HG03565 (cell line): ENCODE measurements around the gene C19orf81.
"Not testable (repeated sequence)": the region's sequence is repeated elsewhere in the genome, so short reads cannot be mapped to it uniquely, and the experiment has no call there.

Experiments
- ATAC-seq: cut with Tn5 transposase; IDR thresholded peaks from one replicate; pipeline ENCODE4 v1.9.1; 2021; ENCODE audit warnings: mild to moderate bottlenecking, moderate library complexity; ENCODE audit not compliant: unreplicated experiment

C19orf81 gene

DNA sequence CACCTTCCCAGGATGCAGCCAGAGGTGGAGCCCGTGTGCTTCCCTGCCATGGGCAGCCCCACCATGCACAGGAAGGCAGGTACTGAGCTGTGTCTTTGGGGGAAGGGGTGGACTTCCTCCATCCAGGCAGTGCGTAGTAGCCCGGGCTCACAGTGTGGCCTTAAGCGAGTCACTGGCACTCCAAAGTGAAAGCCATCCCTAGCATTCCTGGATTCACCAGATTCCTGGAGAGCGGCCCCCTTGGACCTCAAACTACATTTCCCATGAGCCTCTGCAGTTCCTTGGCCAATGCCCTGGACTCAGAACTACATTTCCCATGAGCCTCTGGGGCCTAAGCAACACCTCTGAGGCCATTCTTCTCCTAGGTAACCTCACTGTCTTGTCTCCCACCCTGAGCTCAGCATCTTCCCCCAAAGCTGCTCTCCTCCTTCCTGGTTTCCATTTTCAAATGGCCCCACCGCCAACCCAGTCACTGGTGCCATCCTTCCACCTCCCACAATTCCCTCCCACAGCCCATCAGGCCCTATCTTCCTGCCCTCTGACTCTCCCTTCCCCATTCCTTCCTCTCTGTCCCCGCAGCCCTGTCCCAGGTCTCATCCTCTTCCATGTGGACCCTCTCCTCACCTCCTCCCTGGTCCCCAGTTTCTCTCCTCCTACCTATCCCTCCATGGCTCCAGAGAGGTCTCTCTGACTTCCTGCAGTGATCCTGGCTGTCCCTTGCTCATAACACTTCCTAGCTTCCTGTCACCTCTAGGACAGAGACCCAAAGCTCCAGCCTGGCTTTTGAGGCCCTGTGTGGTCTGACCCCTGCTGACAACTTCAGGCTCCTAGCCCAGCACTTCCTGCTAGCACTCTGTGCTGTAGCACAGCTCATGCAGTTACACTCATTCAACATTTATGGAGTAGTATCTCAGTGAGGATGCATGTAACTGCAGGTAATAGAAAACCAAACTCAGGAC, at the start of gene C19orf81:
Gene C19orf81 (plus strand): TSS at position 13 of the 959 bp plus-strand sequence. CDS start 0 bp downstream, at position 13.
- ATAC-seq, result no peak

DNA sequence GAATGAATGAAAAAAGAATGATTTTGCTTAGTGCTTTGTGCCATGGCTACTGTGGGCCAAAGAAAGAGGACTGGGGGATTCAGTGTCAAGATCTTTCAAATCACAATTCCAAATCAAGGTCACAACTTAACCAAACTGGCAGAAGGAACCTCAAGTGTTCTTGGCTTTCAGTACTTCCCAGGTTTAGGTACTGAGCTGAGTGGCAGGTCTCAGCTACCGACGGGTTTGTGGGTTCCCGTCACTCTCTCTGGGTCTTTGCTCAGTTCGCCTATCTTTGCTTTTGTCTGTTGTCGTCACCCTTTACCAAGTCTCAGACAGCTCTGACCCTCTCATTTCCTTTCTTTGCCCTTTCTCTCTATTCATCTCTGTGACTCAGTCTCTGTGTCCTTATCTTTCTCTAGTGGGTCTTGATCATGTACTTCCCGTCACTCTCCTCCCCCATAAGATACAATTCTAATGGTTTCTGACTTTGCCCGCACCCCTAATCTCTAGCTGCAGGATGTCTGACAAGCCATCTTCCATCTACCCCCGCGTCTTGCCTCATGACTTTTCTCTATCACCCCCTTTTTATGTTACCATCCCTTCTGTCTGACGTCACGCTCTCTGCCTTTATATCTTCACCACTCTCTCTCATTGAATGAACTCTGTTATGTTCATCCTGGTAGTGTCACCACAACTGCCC, 47.7 kb upstream of the C19orf81 start:
- no peak for ATAC-seq

DNA sequence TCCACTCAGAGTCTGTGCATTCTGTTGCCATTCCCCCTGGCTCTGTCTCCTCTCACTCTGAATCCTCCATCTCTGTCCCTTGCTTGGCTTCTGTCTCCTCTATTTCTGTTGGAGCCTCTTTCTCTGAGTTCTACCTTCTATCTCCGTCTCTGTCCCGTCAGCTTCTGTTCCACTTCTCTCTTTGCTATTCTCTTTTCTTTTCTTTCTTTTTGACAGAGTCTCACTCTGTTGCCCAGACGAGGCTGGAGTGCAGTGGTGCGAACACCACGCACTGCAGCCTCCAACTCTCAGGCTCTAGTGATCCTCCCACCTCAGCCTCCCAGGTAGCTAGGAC, 47.2 kb upstream of the C19orf81 start:
- no peak for ATAC-seq

DNA sequence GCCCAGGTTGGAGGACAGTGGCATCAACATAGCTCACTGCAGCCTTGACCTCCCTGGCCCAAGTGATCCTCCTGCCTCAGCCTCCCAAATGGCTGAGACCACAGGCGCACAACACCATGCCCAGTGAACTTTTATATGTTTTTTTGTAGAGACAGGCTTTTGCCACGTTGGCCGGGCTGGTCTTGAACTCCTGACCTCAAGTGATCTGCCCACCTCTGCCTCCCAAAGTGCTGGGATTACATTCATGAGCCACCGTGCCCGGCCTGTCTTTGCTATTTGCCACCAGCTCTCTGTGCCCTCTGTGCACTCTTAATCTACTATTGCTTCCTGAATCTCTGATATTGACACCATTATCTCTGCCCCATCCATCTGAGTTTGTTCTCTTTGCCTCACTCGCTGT, 46.7 kb upstream of the C19orf81 start:
- no peak for ATAC-seq

DNA sequence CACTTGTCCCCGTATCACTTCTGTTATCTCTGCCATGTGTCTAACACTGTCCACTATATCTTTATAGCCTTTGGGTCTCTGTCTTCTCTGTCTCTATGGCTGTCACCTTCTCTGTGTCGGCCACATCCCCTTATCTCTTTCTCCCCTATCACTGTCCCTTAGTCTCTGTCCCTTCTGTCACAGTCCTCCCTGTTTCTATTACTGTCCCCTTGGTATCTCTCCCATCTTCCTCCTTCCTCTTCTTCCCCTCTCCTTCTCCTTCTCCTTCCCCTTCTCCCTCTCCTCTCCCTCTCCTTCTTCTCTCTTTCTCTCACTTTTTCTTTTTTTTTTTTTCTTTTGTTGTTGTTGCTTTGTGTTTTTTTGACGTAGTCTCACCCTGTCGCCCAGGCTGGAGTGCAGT, 46.3 kb upstream of the C19orf81 start:
- ATAC-seq, result no peak

DNA sequence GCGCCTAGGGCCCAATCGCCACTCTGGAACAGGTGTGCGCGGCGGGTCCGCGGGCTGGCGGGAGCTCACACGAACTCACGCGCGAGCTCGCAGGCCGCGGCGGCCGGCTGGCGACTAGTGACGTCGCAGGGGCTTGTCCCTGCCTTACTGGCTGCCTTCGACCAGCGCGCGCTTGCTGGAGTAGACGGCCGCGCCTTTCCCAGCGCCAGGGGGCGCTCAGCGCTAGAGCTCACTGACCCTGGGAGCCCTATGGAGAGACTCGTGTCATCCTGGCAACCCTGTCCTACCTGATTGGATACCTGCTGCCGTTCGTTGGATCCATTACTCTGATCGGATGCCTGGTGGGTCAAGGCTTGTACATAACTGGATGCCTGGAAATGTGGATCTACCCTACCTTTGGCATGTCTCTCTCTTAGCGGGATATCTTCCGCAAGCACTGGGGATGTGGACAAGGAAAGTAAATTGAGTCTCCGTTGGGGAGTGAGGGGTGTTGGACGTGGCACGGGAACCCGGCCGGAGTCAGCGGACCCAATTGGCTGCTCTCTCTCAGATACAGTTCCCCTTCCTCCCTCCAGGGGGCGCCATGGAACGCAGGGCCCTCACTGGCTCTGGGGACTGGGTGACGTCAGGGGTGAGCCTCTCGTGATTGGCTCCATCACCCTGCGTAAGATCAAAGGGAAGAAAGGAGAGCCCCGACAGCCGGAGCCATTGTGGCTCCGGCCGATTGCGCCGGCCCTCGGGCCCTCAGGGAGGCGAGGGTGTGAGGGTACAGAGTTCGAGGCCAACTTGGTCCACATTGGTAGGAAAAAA, 44.8 kb upstream of the C19orf81 start:
- ATAC-seq, result not testable (repeated sequence)

DNA sequence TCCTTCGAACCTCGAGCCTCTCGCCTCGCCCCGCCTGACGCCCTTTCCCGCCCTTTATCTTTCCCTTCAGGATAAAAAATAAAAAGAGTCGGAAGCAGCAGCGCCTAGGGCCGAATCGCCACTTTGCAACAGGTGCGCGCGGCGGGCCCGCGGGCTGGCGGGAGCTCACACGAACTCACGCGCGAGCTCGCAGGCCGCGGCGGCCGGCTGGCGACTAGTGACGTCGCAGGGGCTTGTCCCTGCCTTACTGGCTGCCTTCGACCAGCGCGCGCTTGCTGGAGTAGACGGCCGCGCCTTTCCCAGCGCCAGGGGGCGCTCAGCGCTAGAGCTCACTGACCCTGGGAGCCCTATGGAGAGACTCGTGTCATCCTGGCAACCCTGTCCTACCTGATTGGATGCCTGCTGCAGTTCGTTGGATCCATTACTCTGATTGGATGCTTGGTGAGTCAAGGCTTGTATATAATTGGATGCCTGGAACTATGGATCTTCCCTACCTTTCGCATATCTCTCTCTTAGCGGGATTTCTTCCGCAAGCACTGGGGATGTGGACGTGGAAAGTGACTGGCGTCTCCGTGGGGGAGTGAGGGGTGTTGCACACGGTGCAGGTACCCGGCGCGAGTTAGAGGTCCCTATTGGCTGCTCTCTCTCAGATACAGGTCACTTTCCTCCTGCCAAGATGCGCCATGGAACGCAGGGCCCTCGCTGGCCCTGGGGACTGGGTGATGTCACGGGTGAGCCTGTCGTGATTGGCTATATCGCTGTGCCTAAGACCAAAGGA, 43.0 kb upstream of the C19orf81 start:
- not testable (repeated sequence) for ATAC-seq

DNA sequence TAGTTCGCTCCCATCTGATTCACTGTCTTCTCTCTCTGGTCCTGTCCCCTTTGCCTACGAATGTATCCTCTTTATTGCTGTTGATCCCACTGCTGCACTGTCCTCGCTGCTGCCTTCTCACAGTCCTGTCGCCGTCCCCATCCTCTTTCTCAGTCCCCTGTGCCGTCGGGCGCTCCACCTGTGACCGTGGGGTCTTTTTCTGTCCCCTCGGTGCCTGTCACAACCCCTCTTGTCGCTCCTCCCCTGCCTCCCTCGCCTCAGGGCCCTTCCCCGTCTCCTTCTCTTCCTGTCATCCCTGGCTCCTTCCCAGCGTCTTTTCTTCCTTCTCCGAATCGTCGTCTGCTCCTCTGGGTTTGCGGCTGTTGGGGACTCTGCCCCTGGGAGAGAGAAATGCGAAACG, 41.9 kb upstream of the C19orf81 start:
- ATAC-seq, result no peak

DNA sequence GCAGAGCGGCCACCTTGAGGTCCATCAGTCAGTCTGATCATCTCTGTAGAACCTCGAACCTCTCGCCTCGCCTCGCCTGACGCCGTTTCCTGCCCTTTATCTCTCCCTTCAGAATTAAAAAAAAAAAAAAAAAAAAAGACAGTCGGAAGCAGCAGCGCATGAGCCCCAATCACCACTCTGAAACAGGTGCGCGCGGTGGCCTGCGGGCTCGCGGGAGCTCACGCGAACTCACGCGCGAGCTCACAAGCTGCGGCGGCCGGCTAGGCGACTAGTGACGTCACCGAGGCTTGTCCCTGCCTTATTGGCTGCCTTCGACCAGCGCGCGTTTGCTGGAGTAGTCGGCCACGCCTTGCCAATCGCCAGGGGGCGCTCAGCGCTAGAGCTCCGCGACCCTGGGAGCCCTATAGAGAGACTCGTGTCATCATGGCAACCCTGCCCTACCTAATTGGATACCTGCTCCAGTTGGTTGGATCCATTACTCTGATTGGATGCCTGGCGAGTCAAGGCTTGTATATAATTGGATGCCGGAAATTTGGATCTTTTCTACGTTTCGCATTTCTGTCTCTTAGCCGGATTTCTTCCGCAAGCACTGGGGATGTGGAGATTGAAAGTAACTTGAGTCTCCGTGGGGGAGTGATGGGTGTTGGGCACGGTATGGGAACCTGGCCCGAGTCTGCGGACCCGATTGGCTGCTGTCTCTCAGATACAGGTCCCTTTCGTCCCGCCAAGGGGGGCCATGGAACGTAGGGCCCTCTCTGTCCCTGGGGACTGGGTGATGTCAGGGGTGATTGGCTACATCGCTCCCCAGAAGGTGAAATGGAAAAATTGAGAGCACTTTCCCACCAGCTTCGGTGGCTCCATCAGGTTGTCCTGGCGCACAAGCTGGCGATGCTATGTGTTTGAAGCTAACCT, 41.1 kb upstream of the C19orf81 start:
- ATAC-seq, result peak; percentile 69

DNA sequence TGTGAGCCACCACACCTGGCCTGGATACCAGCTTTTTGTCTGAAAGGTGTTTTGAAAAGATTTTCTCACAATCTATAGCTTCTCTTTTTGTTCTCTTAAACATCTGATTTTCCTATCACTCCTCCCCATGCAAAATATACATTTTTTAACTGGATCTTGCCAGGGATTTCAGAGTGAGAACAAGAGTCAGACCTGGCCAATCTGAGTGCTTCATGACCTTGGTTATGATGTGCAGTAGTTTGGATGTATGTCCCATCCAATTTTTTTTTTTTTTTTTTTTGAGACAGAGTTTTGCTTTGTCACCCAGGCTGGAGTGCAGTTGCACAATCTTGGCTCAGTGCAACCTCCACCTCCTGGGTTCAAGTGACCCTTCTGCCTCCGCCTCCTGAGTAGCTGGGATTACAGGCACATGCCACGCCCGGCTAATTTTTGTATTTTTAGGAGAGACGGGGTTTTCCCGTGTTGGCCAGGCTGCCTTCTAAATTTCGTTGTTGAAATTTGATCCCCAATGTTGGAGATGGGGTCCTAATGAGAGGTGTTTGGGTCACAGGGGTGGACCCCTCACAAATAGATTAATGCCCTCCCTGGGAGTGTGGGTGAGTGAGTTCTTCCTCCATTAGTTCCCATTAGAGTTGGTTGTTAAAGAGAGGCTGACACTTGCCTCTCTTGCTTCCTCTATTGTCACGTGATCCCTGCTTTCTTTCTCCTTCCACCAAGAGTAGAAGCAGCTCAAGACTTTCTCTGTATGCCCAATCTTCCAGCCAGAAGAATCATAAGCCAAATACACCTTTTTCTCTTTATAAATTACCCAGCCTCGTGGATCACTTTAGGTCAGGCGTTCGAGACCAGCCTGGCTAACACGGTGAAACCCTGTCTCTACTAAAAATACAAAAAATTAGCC, 36.5 kb upstream of the C19orf81 start:
- ATAC-seq, result not testable (repeated sequence)

DNA sequence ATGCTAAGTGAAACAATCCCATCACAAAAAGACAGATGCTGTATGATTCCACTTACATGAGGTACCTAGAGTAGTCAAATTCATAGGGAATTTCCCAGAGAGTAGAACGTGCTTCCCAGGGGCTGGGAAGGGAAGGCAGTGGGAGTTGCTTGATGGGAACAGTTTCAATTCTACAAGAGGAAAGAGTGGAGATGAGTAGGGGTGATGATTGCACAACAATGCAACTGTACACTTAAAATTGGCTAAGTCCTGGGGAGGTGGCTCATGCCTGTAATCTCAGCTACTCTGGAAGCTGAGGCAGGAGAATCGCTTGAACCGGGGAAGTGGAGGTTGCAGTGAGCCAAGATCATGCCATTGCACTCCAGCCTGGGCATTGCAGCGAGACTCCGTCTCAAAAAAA, 30.9 kb upstream of the C19orf81 start:
- ATAC-seq, result not testable (repeated sequence)

DNA sequence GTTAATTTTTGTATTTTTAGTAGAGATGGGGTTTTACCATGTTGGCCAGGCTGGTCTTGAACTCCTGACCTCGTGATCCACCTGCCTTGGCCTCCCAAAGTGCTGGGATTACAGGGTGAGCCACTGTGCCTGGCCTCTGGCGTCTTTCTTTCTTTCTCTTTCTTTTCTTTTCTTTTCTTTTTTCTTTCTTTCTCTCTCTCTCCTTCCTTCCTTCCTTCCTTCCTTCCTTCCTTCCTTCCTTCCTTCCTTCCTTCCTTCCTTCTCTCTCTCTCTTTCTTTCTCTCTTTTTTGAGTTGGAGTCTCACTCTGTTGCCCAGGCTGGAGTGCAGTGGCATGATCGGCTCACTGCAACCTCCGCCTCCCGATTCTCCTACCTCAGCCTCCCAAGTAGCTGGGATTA, 30.1 kb upstream of the C19orf81 start:
- ATAC-seq, result not testable (repeated sequence)

DNA sequence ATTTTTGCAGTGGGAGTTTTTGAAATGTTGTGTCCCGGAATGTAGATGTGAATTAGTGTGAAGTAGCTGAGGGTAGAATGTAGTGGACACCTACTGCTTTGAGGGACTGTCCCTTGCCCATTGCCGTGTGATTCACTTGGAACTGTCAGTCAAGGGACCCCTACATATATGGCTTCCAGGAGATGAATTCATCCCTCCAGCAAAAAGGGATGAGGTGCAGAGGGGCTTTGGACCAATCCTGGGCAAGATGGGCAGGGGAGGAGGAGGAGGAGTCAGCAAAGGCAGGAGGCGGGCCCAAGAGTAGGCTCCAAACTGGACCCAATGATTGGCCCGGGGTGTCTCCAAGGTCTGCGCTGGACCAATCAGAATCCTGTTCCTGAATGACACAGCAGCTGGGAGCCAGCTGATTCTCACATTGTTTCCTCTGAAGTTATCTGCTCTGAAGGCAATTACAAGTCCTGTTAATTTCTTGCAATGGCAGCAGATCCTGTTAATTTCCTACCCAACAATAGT, 28.8 kb upstream of the C19orf81 start:
- ATAC-seq, result not testable (repeated sequence)

DNA sequence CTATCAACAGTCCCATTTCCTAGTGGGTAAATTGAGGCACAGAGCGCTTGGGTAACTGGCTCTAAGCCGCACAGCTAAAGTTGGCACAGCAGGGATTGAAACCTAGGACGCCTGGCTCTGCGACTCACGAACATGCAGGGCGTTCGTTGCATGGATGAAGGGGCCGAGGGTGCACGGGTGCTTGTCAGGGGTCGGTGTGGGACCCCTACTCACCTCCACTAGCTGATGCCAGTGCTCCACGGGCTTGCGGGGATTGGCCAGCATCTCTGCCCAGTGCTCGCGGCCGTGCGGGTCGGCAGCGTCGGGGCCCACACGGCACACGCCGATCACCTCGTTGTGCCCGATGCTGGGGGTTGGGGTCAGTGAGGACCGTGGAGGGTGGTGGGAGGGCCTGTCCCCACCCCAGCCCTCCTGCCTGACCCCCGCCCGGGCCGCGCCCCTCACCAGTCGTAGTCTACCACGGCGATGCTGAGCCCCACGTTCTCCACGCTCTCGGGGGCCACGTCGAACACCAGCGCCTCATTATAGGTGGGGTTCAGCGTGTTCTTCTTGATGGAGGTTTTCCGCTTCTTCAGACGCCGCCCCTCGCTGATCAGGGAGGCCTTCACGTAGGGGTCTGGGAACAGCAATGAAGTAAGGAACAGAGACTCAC, 24.2 kb upstream of the C19orf81 start:
- ATAC-seq, result no peak

DNA sequence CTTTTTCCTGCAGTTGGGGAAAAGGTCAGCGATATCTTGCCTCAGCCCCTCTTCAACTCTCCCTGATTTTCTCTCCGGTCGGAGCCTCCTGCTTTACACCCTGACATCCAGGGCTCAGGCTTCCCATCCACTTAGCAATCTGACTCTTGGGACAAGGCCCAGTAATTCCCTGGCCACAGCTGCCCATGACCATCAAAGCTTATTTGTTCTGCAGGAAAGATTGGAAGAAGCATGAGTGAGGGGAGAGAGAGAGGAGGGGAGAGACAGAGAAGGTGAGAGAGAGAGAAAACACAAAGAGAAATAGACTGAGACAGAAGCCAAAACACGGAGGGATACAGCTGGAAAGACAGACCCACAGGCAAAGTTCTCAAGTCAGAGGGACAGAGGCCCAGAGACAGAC, 23.2 kb upstream of the C19orf81 start:
- ATAC-seq, result no peak

DNA sequence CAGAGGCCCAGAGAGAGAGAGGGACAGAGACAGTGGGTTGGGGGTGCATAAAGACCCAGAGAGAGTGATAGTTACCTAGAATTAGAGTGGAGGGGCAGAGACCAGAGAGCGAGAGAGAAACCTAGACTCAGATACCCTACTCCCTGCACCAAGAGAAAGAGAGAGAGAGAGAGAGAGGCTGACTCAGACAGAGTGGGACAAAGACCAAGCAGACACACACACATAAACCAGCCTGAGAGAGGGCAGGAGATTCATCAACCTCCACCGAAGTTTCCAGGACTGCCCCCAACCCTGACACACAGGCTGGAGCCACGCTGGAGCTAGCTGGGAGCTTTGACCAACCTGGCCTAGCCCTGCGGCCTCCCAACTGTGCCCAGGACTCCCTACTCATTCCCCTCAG, 22.4 kb upstream of the C19orf81 start:
- ATAC-seq, result no peak

DNA sequence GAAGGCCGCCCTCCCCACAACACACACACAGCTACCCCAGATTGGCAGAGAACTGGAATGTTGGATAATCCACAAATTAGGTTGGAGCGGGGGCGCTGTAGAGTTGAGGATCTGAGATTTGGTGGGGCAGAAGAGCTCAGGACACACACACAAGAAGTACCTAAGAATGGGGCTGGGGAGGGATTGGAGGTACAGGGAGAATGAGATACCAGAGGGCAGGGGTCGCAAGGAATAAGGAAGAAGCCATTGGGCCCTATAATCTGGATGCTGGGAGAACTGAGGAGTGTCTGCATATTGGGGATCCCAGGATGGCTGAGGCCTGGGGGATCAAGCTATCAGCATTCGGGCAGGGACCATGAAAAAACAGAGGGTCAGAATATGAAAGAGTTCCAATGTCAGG, 21.1 kb upstream of the C19orf81 start:
- no peak for ATAC-seq

DNA sequence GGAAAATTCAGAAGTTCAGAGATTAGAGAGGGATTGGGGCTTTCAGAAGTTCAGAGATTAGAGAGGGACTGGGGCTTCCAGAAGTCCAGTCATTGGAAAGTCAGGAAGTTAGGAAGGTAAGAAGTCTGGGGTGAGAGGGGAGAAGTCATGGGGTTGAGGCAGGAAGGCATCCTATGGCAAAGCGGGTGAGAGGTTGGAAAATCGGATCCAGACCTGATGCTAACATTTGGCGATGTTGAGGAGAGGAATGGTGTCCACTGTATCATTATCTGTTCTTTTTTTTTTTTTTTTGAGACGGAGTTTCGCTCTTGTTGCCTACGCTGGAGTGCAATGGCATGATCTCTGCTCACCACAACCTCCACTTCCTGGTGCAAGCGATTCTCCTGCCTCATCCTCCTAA, 20.7 kb upstream of the C19orf81 start:
- ATAC-seq, result no peak
